Bronchial epithelial cell (primary cell): ENCODE data around the gene KLF5. TPM values are rescaled to one million over a fixed set of nuclear protein-coding genes. Genes with fewer than 3 reads are reported as not detected.
A peak's percentile ranks its signal among the peaks of the same experiment; 100 is the strongest.

Experiments used
- DNase-seq: peaks from one replicate; pipeline ENCODE4 v3.0.0-alpha.2; 2010; ENCODE audit warnings: low read depth
- FAIRE-seq: peaks from 2 replicates; lab custom pipeline; 2011; peaks lifted over from hg19 to GRCh38; lab: Jason Lieb, UNC
- H3K27me3 ChIP-seq: 2 replicates; pipeline ENCODE4 v1.5.1; 2011; ENCODE audit warnings: low read length; ENCODE audit not compliant: control insufficient read depth, insufficient read depth
- H3K36me3 ChIP-seq: 2 replicates; pipeline ENCODE4 v1.5.1; 2011; ENCODE audit warnings: low read length; ENCODE audit not compliant: control insufficient read depth, insufficient read depth
- H3K4me3 ChIP-seq: 2 replicates; pipeline ENCODE4 v1.5.1; 2011; ENCODE audit warnings: mild to moderate bottlenecking, low read depth, low read length, control low read depth
- total RNA-seq: library from RNA; depleted of rRNA; stranded (reverse); fragments of >200 nt; gene quantifications from 2 replicates; pipeline ENCODE4 v1.2.1, GENCODE V29; 2014
- TF ChIP-seq, protein P1 (sequence below): IDR thresholded peaks from 2 replicates; pipeline ENCODE4 v1.5.1; 2011; ENCODE audit warnings: mild to moderate bottlenecking, moderate library complexity, low read length, control low read depth, inconsistent platforms; ENCODE audit not compliant: insufficient read depth, severe bottlenecking

The KLF5 gene
- total RNA-seq, 1 donor from 2014 or later, result 48.4 TPM

DNA sequence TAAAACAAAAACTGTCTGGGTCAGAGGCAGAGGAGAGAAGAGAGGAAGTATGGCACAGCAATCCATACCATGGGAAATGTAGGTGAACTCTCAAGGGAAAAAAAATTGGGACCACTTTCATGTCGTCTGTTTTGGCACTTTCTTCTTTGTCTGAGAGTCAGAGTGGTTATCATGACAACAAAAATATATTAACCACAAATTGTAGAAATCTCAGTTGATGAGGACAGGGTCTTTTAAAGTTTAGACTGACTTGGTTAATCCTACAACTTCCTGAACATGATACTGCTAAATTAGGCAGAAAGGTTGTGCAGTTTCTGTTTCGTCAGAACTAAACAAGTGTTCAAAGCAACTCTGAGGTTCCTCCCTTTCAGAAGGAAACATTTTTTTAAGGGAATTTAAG, 15.2 kb downstream of the KLF5 start:
- Histone ChIP-seq H3K4me3 (no peak overlapping the region), H3K27me3 (no peaks in the 10 kb centered on the region), H3K36me3 (peaks cover 14% of the 10 kb centered on the region)
- DNase-seq (no peak), FAIRE-seq (no peak)
- TF ChIP-seq, protein P1, sequence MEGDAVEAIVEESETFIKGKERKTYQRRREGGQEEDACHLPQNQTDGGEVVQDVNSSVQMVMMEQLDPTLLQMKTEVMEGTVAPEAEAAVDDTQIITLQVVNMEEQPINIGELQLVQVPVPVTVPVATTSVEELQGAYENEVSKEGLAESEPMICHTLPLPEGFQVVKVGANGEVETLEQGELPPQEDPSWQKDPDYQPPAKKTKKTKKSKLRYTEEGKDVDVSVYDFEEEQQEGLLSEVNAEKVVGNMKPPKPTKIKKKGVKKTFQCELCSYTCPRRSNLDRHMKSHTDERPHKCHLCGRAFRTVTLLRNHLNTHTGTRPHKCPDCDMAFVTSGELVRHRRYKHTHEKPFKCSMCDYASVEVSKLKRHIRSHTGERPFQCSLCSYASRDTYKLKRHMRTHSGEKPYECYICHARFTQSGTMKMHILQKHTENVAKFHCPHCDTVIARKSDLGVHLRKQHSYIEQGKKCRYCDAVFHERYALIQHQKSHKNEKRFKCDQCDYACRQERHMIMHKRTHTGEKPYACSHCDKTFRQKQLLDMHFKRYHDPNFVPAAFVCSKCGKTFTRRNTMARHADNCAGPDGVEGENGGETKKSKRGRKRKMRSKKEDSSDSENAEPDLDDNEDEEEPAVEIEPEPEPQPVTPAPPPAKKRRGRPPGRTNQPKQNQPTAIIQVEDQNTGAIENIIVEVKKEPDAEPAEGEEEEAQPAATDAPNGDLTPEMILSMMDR, result no peak

DNA sequence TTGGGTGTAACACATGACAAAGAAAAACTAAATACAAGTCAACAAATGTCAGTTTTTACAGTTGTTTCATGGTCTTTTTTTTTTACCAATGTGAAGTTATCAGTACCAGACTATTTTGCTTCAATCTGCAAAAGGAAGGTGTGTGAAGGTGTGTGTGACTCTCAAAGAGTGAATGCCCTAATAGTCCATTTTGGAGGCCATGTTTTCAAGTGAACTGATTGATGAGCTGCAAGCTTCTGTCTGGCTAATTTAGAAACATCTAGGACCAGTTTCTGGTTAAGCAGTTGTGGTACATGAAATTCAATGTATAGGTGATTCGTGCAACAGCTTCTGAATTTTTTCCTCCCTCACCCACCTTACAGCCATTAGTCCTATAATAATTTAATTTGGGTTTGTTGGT, 16.1 kb downstream of the KLF5 start:
- DNase-seq, result no peak
- FAIRE-seq, result no peak
- Histone ChIP-seq H3K27me3 (no peaks in the 10 kb centered on the region), H3K36me3 (peaks cover 14% of the 10 kb centered on the region), H3K4me3 (no peak overlapping the region)
- TF ChIP-seq, protein P1, result no peak

DNA sequence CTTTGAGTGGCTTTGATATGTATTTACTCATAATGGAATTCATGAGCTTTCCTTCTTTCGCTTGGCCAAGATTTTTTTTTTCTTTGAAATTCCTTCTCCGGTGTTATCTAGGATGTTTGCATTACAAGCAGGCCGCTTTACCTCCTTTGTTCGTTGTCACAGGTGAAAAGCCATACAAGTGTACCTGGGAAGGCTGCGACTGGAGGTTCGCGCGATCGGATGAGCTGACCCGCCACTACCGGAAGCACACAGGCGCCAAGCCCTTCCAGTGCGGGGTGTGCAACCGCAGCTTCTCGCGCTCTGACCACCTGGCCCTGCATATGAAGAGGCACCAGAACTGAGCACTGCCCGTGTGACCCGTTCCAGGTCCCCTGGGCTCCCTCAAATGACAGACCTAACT, 16.7 kb downstream of the KLF5 start:
- TF ChIP-seq, protein P1, result no peak
- Histone ChIP-seq H3K27me3 (no peaks in the 10 kb centered on the region), H3K4me3 (no peak overlapping the region), H3K36me3 (peaks cover 12% of the 10 kb centered on the region)
- DNase-seq (no peak), FAIRE-seq (no peak)

DNA sequence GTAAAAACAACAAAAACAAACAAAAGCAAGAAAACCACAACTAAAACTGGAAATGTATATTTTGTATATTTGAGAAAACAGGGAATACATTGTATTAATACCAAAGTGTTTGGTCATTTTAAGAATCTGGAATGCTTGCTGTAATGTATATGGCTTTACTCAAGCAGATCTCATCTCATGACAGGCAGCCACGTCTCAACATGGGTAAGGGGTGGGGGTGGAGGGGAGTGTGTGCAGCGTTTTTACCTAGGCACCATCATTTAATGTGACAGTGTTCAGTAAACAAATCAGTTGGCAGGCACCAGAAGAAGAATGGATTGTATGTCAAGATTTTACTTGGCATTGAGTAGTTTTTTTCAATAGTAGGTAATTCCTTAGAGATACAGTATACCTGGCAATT, 17.1 kb downstream of the KLF5 start:
- H3K27me3 ChIP-seq, result no peaks in the 10 kb centered on the region
- no peak overlapping the region for H3K4me3 ChIP-seq
- DNase-seq (no peak), FAIRE-seq (no peak)
- TF ChIP-seq, protein P1, result no peak
- H3K36me3 ChIP-seq, result peaks cover 12% of the 10 kb centered on the region

DNA sequence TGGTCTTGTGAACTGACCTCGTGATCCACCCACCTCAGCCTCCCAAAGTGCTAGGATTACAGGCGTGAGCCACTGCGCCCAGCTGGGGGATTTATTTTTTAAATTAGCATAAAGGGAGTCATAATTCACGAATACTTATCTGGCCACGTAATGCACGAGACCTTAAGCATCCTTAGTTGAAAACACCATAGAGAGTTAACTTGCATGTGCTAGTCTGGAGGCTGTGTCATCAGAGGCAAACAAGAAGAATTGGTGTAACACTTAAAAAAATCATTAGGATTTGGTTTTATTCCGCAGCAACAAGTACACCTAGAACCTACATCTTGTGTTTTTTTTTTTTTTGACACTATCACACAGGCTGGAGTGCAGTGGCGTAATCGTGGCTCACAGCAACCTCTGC, 19.1 kb downstream of the KLF5 start:
- no peaks in the 10 kb centered on the region for H3K27me3 ChIP-seq
- H3K4me3 ChIP-seq, result no peak overlapping the region
- DNase-seq (no peak), FAIRE-seq (no peak)
- TF ChIP-seq, protein P1, result no peak
- peaks cover 8% of the 10 kb centered on the region for H3K36me3 ChIP-seq

DNA sequence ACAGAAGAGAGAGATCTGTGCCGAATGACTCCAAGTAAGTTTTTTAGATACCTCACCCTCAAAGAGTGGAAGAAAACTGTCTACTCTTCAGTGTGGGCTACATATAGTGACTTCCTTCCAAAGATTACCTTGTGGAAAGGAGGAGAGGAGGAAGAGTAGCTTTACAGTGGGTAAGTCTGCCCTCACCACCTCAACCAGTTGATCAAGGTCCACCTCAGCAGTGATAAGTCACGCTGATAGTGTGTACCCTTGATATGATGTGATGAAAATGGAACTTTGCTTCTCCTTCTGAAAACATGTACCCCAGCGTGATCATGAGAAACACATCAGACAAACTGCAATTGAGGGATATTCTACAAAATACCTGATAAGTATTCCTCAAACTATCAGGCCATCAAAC, 20.6 kb downstream of the KLF5 start:
- DNase-seq (no peak), FAIRE-seq (peak; percentile 47)
- no peak overlapping the region for H3K4me3 ChIP-seq
- peaks cover 4% of the 10 kb centered on the region for H3K36me3 ChIP-seq
- TF ChIP-seq, protein P1, result no peak
- H3K27me3 ChIP-seq, result no peaks in the 10 kb centered on the region
